Measurements from ENCODE around the gene FOXL1. TPM values are rescaled to one million over a fixed set of nuclear protein-coding genes. Genes with fewer than 3 reads are reported as not detected.

FOXL1 gene
- polyA plus RNA-seq, 3 donors, result not detected

DNA sequence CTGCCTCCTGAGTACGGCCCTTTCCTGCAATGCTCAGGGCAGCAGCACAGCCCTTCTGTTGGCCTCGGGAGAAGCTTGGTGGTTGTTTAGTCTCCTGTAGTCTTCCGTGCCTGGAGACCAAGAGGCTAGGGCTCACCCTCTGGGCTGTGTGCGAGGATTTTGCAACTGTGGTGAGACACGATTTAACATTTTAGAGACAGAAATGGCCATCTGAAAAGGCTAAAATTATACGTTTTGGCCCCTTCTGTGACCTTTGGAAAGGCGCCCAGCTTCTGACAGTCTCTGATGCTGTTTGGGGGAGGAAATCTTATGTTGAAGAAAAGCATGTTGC is 33.1 kb downstream of the FOXL1 start:
- Mint-ChIP-seq H3K27ac (no peak overlapping the region), H3K27me3 (ENCODE audit: low read depth in 3 of 3) (peaks cover 0 to 8% (median 5%) of the 10 kb centered on the region in 3 donors), H3K36me3 (no peaks in the 10 kb centered on the region), H3K4me3 (no peak overlapping the region), H3K4me1 (no peaks in the 10 kb centered on the region), H3K9me3 (peaks cover 0 to 8% (median 3%) of the 10 kb centered on the region in 7 donors)
- no peaks in the 10 kb centered on the region for H3K4me1 ChIP-seq (ENCODE audit: control insufficient read depth in 1 of 2, insufficient read depth in 2 of 2, low read length in 2 of 2)
- no peaks in the 10 kb centered on the region for H3K36me3 ChIP-seq (replicated peaks in 1 of 2; ENCODE audit: control insufficient read depth in 1 of 2, insufficient read depth in 2 of 2, low read length in 2 of 2)
- WGBS (ENCODE audit: insufficient coverage), result 83% methylated on average over 5 of the region's 7 CpGs
- no peaks in the 10 kb centered on the region for H3K9me3 ChIP-seq (replicated peaks in 1 of 2; ENCODE audit: control insufficient read depth in 1 of 2, insufficient read depth in 1 of 2, low read length in 2 of 2)
- no peaks in the 10 kb centered on the region for H4K20me1 ChIP-seq (ENCODE audit: insufficient read depth, low read length)
- no peak overlapping the region for H2AFZ ChIP-seq (ENCODE audit: insufficient read depth, low read depth, low read length, poor library complexity, severe bottlenecking)
- H3K4me2 ChIP-seq (replicated peaks; ENCODE audit: extremely low read depth, low read length, poor library complexity, severe bottlenecking), result no peak overlapping the region
- TF ChIP-seq, protein P1, sequence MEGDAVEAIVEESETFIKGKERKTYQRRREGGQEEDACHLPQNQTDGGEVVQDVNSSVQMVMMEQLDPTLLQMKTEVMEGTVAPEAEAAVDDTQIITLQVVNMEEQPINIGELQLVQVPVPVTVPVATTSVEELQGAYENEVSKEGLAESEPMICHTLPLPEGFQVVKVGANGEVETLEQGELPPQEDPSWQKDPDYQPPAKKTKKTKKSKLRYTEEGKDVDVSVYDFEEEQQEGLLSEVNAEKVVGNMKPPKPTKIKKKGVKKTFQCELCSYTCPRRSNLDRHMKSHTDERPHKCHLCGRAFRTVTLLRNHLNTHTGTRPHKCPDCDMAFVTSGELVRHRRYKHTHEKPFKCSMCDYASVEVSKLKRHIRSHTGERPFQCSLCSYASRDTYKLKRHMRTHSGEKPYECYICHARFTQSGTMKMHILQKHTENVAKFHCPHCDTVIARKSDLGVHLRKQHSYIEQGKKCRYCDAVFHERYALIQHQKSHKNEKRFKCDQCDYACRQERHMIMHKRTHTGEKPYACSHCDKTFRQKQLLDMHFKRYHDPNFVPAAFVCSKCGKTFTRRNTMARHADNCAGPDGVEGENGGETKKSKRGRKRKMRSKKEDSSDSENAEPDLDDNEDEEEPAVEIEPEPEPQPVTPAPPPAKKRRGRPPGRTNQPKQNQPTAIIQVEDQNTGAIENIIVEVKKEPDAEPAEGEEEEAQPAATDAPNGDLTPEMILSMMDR (IDR thresholded peaks at IDR 0.05), result no peak
- intact Hi-C loops (cut with micrococcal nuclease), result no loop called here
- no peak for DNase-seq
- no peak overlapping the region for H3K4me3 ChIP-seq (replicated peaks in 1 of 3; ENCODE audit: low read depth in 2 of 3, low read length in 3 of 3)
- no peaks in the 10 kb centered on the region for H3K27me3 ChIP-seq (ENCODE audit: control insufficient read depth in 2 of 2, insufficient read depth in 2 of 2, low read length in 2 of 2)
- H3K79me2 ChIP-seq (ENCODE audit: insufficient read depth, low read length), result no peaks in the 10 kb centered on the region
- no peak overlapping the region for H3K9ac ChIP-seq (ENCODE audit: insufficient read depth, low read length, poor library complexity, severe bottlenecking)
- H3K27ac ChIP-seq (ENCODE audit: low read depth in 1 of 2, low read length in 2 of 2), result no peak overlapping the region

GRCh38 chr16:86611941-86612340 is 33.6 kb downstream of the FOXL1 start:
- Mint-ChIP-seq H3K27ac (no peak overlapping the region), H3K27me3 (ENCODE audit: low read depth in 3 of 3) (peaks cover 0 to 8% (median 5%) of the 10 kb centered on the region in 3 donors), H3K36me3 (no peaks in the 10 kb centered on the region), H3K4me3 (no peak overlapping the region), H3K4me1 (no peaks in the 10 kb centered on the region), H3K9me3 (peaks cover 0 to 4% (median 3%) of the 10 kb centered on the region in 7 donors)
- DNase-seq, result no peak
- no peaks in the 10 kb centered on the region for H3K4me1 ChIP-seq (ENCODE audit: control insufficient read depth in 1 of 2, insufficient read depth in 2 of 2, low read length in 2 of 2)
- TF ChIP-seq, protein P1 (IDR thresholded peaks at IDR 0.05), result no peak
- no peak overlapping the region for H2AFZ ChIP-seq (ENCODE audit: insufficient read depth, low read depth, low read length, poor library complexity, severe bottlenecking)
- H3K27ac ChIP-seq (ENCODE audit: low read depth in 1 of 2, low read length in 2 of 2), result no peak overlapping the region
- H3K36me3 ChIP-seq (replicated peaks in 1 of 2; ENCODE audit: control insufficient read depth in 1 of 2, insufficient read depth in 2 of 2, low read length in 2 of 2), result no peaks in the 10 kb centered on the region
- H3K27me3 ChIP-seq (ENCODE audit: control insufficient read depth in 2 of 2, insufficient read depth in 2 of 2, low read length in 2 of 2), result no peaks in the 10 kb centered on the region
- no peak overlapping the region for H3K4me2 ChIP-seq (replicated peaks; ENCODE audit: extremely low read depth, low read length, poor library complexity, severe bottlenecking)
- WGBS (ENCODE audit: insufficient coverage), result no CpG with 5 or more reads among the region's 3 CpGs
- no peak overlapping the region for H3K9ac ChIP-seq (ENCODE audit: insufficient read depth, low read length, poor library complexity, severe bottlenecking)
- intact Hi-C loops (cut with micrococcal nuclease), result no loop called here
- H3K9me3 ChIP-seq (replicated peaks in 1 of 2; ENCODE audit: control insufficient read depth in 1 of 2, insufficient read depth in 1 of 2, low read length in 2 of 2), result no peaks in the 10 kb centered on the region
- H3K79me2 ChIP-seq (ENCODE audit: insufficient read depth, low read length), result no peaks in the 10 kb centered on the region
- no peaks in the 10 kb centered on the region for H4K20me1 ChIP-seq (ENCODE audit: insufficient read depth, low read length)
- no peak overlapping the region for H3K4me3 ChIP-seq (replicated peaks in 1 of 3; ENCODE audit: low read depth in 2 of 3, low read length in 3 of 3)

Data from CD14-positive monocyte (primary cell).